GM19452 (cell line): ENCODE data around the gene NDUFV2.

Experiments used
- ATAC-seq: cut with Tn5 transposase; IDR thresholded peaks from one replicate; pipeline ENCODE4 v1.9.1; 2021; ENCODE audit not compliant: unreplicated experiment

Gene NDUFV2

GRCh38 chr18:9117980-9118841, 15.7 kb downstream of the NDUFV2 start:
- no peak for ATAC-seq

GRCh38 chr18:9120796-9121195, 18.3 kb downstream of the NDUFV2 start:
- no peak for ATAC-seq

- no peak for ATAC-seq
Measured at GRCh38 chr18:9123520-9123919, 21.0 kb downstream of the NDUFV2 start.

- ATAC-seq = no peak
Measured at GRCh38 chr18:9124824-9125223, 22.3 kb downstream of the NDUFV2 start.

GRCh38 chr18:9126337-9126736, 23.8 kb downstream of the NDUFV2 start:
- no peak for ATAC-seq

GRCh38 chr18:9130195-9130594, 27.7 kb downstream of the NDUFV2 start:
- ATAC-seq = no peak

GRCh38 chr18:9130806-9131205, 28.3 kb downstream of the NDUFV2 start:
- ATAC-seq = no peak

DNA sequence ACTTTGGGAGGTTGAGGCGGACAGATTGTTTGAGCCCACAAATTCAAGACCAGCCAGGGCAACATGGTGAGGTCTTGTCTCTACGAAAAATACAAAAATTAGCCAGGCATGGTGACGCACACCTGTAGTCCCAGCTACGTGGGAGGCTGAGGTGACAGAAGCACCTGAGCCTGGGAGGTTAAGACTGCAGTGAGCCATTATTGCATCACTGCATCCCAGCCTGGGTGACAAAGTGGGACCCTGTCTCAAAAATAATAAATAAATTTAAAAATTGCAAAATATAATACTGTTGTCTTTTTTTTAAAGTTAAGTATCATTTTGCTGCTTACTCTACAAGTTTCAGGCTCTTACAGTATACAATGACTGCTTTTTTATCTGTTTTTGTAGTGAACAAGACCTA, 30.1 kb downstream of the NDUFV2 start:
- no peak for ATAC-seq

- no peak for ATAC-seq
Measured at GRCh38 chr18:9133225-9133624, 30.7 kb downstream of the NDUFV2 start.

GRCh38 chr18:9135081-9135911, 32.8 kb downstream of the NDUFV2 start:
- ATAC-seq = no peak

DNA sequence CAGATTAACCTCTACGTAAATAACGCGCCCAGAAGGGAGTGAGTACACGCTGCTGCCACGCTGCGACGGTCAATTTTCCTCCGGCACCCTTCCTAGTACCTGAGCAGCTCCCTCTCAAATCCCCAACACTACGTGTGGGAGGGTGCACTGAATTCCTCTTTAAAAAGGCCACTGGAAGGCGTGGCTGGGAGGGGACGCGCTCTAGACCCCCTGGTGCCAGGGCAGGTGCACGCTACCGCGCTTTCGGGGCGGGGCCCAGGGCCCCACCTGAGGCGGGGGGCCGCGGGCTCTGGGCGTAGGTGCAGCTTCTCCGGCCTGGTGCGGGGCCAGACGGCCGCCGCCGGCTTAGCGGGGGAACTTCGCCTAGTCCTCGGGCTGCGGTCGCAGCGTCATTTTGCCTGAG, 33.4 kb downstream of the NDUFV2 start:
- peak; percentile 8 for ATAC-seq

GRCh38 chr18:9136315-9137155, 34.0 kb downstream of the NDUFV2 start, which contains the start of gene ANKRD12:
TSS of gene ANKRD12 (plus strand) at chr18:9136781. CDS start at chr18:9182433, 45,652 bp downstream.
- peak; percentile 69 for ATAC-seq

DNA sequence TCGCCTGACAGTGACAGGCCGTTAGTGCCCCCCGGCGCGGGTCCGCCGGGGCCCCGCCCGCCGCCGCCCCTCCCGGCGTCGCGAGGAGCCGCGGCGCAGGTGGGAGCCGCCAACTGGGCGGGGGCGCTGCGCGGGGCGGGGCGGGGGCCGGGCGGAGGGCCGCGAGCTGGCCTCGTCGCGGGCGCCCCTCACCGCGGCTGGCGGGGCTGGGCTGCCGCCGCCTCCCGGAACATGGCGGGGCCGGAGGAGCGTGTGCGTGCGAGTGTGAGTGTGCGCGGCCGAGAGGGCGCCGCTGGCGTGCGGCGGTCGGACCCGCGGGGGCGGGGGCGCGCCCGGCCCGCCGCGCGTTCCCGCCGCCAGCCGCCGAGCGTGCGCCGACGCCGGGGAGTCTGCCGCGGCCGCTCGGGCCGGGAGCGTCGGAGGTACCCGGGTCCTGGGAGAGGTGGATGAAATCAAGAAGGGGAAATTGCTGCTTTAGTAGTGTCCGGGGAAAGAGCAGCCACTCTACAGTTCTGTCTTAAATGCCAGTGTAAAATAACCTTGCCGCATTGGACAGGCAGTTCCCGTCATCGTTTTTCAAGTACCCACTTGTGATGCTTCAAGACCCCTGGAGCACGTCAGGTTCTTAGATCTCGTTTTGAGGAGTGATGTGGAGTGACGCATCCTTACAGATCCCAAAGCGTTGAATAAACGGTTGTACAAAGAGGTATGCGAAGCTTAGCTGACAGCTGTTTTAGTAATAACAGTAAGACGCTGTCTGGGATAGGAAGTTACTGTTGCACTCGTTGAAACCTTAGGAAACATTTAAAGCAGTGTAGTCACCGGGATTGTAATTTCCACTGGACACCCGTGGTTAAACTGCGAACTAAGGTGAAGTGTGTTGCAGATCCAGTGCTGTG, 34.9 kb downstream of the NDUFV2 start:
- ATAC-seq = peak; percentile 37

- no peak for ATAC-seq
Measured at GRCh38 chr18:9139400-9140039, 37.0 kb downstream of the NDUFV2 start.

DNA sequence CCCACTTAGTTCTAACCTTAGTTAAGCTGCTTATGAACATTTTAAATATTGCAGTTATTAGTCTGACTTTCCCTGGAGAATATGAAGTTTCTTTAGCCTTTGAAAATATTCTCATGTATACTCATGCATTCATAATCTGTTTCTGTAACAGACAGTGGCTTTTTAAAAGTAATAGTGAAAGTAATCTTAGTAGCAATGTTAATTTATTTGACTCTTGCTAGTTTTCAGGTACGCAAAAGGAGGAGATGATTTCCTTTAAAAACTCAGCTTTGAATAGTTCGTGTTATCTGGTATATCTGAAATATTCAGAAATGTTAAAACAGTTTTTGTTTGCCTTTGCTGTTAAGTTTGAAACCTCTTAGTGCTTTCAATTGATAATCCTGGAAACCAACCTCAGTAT, 37.9 kb downstream of the NDUFV2 start:
- no peak for ATAC-seq

DNA sequence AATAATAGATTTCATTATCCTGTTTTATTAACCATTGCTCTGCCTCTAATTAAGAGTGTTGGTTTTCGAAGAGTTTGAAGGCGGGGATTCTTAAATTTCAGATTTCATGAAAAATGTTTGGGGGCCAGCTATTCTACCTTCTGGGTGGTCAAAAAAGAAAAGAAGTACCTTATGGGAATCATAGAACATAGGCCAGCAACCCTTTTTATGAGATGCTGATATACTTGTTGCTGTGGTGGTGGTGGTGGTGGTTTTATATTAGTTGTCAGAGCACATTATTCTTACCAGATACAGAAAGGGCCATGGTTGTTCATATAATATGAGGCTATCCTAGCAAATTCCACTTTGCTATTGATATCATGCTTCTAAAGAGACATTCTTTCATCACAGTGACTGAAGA, 38.5 kb downstream of the NDUFV2 start:
- ATAC-seq = no peak

- no peak for ATAC-seq
Measured at GRCh38 chr18:9146224-9146623, 43.7 kb downstream of the NDUFV2 start.

DNA sequence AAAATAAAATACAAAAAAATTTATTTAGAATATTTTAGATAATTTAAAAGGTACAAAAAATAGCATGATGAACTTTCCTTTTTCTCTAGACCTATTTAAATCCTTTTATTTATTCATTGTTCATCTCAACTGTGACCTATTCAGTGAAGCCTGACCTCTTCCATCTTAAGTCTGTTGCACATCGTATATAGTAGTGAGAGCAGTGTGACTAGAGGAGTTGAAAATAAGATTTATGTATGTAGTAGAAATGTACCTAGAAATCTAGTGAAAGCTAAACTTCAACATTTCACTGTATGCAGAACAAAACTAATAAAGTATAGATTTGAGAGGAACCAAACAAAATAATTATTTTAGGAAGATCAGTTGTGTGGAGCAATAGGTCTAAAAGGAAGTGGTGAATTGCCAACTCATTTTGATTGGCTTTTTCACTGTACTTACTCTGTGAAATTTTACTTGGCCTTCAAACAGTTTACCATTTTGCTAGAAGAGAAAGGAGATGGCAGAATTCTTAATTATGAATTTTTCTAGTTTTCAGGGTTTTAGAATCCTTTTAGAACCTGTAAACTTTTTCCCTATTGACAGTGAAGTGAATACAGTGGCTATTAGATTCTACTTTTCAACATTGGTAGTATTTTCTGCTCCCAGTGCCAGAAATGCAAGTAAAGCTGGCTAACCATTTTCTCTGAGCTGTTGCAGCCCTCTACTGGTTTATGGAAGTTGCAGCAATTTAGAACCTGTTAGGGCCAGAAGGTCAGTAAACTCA, 45.1 kb downstream of the NDUFV2 start:
- ATAC-seq = peak; percentile 37

GRCh38 chr18:9148203-9148552, 45.7 kb downstream of the NDUFV2 start:
- no peak for ATAC-seq
